Mammary epithelial cell (primary cell): ENCODE measurements around the gene S100A8.

Experiments used
- EZH2 ChIP-seq: IDR thresholded peaks from 2 replicates; pipeline ENCODE4 v1.6.1; 2012; ENCODE audit warnings: low read length, inconsistent platforms, borderline replicate concordance
- TF ChIP-seq, protein P1 (sequence below), 2 donors: IDR thresholded peaks in 1 of 2; conservative IDR thresholded peaks in 1 of 2; 2 replicates each; pipeline ENCODE4 v1.5.1; 2011 to 2012; ENCODE audit warnings: inconsistent platforms in 2 of 2, low read length in 2 of 2, mild to moderate bottlenecking in 2 of 2, control low read depth in 1 of 2, low read depth in 1 of 2; ENCODE audit not compliant: insufficient read depth in 1 of 2; ENCODE audit errors: extremely low read depth in 1 of 2

DNA sequence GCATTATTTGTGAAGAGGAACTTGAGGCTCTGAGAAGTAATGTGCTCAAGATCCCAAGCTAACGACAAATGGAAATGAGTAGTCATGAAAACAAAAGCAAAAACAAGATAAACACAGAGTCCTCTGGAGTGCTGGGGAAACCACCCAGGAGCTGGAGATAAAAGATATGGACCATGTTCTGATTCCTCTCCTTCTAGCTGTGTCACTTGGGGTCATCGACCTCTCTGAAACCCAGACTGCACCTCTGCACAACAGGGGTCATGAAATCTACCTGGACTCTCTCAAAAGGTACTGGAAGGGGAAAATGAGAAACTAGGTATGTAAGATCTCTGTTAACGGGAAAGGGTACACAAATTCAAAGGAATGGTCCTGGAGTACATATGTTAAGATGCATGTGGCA, 48.7 kb downstream of the S100A8 start:
- TF ChIP-seq, protein P1, sequence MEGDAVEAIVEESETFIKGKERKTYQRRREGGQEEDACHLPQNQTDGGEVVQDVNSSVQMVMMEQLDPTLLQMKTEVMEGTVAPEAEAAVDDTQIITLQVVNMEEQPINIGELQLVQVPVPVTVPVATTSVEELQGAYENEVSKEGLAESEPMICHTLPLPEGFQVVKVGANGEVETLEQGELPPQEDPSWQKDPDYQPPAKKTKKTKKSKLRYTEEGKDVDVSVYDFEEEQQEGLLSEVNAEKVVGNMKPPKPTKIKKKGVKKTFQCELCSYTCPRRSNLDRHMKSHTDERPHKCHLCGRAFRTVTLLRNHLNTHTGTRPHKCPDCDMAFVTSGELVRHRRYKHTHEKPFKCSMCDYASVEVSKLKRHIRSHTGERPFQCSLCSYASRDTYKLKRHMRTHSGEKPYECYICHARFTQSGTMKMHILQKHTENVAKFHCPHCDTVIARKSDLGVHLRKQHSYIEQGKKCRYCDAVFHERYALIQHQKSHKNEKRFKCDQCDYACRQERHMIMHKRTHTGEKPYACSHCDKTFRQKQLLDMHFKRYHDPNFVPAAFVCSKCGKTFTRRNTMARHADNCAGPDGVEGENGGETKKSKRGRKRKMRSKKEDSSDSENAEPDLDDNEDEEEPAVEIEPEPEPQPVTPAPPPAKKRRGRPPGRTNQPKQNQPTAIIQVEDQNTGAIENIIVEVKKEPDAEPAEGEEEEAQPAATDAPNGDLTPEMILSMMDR (conservative IDR thresholded peaks at IDR 0.05 in 1 of 2, IDR thresholded peaks at IDR 0.05 in 1 of 2; ENCODE audit: extremely low read depth in 1 of 2, insufficient read depth in 1 of 2, low read depth in 1 of 2, low read length in 2 of 2) = no peak
- TF ChIP-seq EZH2 = no peak
